ENCODE results near the gene CRACR2A. TPM values are rescaled to one million over a fixed set of nuclear protein-coding genes. Genes with fewer than 3 reads are reported as not detected.

The CRACR2A gene
- total and polyA plus RNA-seq, 2 of the 13 experiments (the other 11 are each of a cell fraction or from before 2014, with no cell fraction given): 0.09 to 0.20 TPM

DNA sequence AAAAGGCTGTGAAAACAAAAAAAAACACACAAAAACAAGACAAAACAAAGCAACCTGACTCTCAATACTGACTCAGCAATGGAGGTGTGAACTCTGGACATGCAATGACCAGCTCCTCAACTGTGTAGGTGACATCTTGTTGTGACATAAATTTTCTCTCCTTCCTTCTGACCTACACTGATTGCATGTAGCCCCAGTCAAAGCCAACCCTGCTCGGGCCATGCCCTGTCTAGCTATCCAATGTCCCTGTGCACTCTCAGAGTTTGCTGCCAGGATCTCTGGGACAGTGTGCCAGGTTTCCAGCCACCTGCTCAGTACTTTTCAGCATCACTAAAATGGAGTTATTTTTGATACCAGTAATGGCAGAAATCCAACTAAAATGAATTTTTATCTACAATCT lies 18.9 kb upstream of the CRACR2A start:
- H3K4me2 ChIP-seq (ENCODE audit: low read depth, low read length): no peak overlapping the region
- H3K27me3 ChIP-seq (ENCODE audit: control insufficient read depth in 1 of 2, insufficient read depth in 2 of 2, low read length in 2 of 2): no peaks in the 10 kb centered on the region; a peak in 1 of 5 replicates
- in situ Hi-C loops (cut with HindIII; ENCODE audit: extremely low pct_ligation_motif_present, low pct_unique_long_range_greater_than_20kb): loop anchor here (10.0 kb wide), 1 partner anchor 477 kb away; no protein-coding TSS in a partner anchor
- no peaks in the 10 kb centered on the region for H4K20me1 ChIP-seq (ENCODE audit: insufficient read depth, low read length)
- H3K9ac ChIP-seq (ENCODE audit: insufficient read depth, low read depth, low read length): no peak overlapping the region
- no peak for ATAC-seq
- no peaks in the 10 kb centered on the region for H3K9me3 ChIP-seq (ENCODE audit: low read length)
- no peak overlapping the region for H2AFZ ChIP-seq (ENCODE audit: low read length)
- no peak overlapping the region for H3K4me3 ChIP-seq (replicated peaks in 1 of 3; ENCODE audit: insufficient read depth in 1 of 3, low read depth in 2 of 3, low read length in 3 of 3)
- ChIA-PET POLR2A (no interaction called here), CTCF (ENCODE audit: low intra/inter-chr PET ratio, low total read pairs) (no interaction called here)
- BruUV-seq (replicated peaks): no TSS peak
- no peak for DNase-seq (ENCODE audit: low spot score)
- FAIRE-seq: no peak
- H3K4me1 ChIP-seq (ENCODE audit: insufficient read depth, low read length): no peaks in the 10 kb centered on the region
- H3K79me2 ChIP-seq (ENCODE audit: insufficient read depth, low read length): no peaks in the 10 kb centered on the region
- WGBS (ENCODE audit: low lambda C conversion rate): 13% methylated on average over 1 of the region's 1 CpG
- H3K27ac ChIP-seq (ENCODE audit: extremely low read length, insufficient read depth, low read length): no peak overlapping the region
- intact Hi-C loops (cut with micrococcal nuclease; ENCODE audit: unreplicated experiment): no loop called here
- H3K36me3 ChIP-seq (replicated peaks in 1 of 2; ENCODE audit: control insufficient read depth in 1 of 2, insufficient read depth in 2 of 2, low read length in 2 of 2): no peaks in the 10 kb centered on the region
- TF ChIP-seq KDM5A (IDR thresholded peaks at IDR 0.05; ENCODE audit: borderline replicate concordance, low read length) (no peak), HIC2 (CRISPR knock-in tag; IDR thresholded peaks at IDR 0.05; ENCODE audit: low read depth) (no peak), IKZF5 (CRISPR knock-in tag; IDR thresholded peaks at IDR 0.05) (no peak), SETDB1 (CRISPR knock-in tag; IDR thresholded peaks at IDR 0.05; ENCODE audit: borderline replicate concordance) (no peak), ONECUT2 (CRISPR knock-in tag; IDR thresholded peaks at IDR 0.05) (no peak), ZNF710 (CRISPR knock-in tag; IDR thresholded peaks at IDR 0.05; ENCODE audit: borderline replicate concordance) (no peak), REST (IDR thresholded peaks at IDR 0.05; ENCODE audit: borderline replicate concordance in 1 of 2, low read depth in 1 of 2, low read length in 2 of 2) (no peak), PHB2 (IDR thresholded peaks at IDR 0.05; ENCODE audit: partially characterized antibody) (no peak), HNRNPH1 (optimal IDR thresholded peaks at IDR 0.05; ENCODE audit: low read depth, low read length) (no peak), MAFK (conservative IDR thresholded peaks at IDR 0.05 in 1 of 2, IDR thresholded peaks at IDR 0.05 in 1 of 2; ENCODE audit: low read length in 2 of 2) (no peak), KDM1A (CRISPR knock-in tag; IDR thresholded peaks at IDR 0.05) (no peak), ZNF335 (CRISPR knock-in tag; IDR thresholded peaks at IDR 0.05) (no peak), ZNF251 (CRISPR knock-in tag; IDR thresholded peaks at IDR 0.05) (no peak), PAX8 (CRISPR knock-in tag; IDR thresholded peaks at IDR 0.05; ENCODE audit: borderline replicate concordance) (no peak), CBX5 (CRISPR knock-in tag; IDR thresholded peaks at IDR 0.05; ENCODE audit: borderline replicate concordance) (no peak), ZNF253 (CRISPR knock-in tag; IDR thresholded peaks at IDR 0.05; ENCODE audit: borderline replicate concordance) (no peak)

All from HepG2 (cell line).